K562 (cell line): Measurements from ENCODE around the gene TTLL11.

Source experiments
- HDAC6 ChIP-seq: IDR thresholded peaks from 2 replicates; pipeline ENCODE4 v1.6.1; 2012; ENCODE audit warnings: low read depth, mild to moderate bottlenecking, control low read depth, inconsistent platforms, low read length, moderate library complexity
- KDM5B ChIP-seq: fragments of 200-600 bp; sonication (generic); IDR thresholded peaks from 2 replicates; pipeline ENCODE4 v1.6.1; 2012; ENCODE audit warnings: low read depth, mild to moderate bottlenecking, moderate library complexity, low read length, control low read depth, inconsistent platforms; ENCODE audit not compliant: insufficient replicate concordance
- PATZ1 ChIP-seq: fragments of 250-450 bp; sonication (Bioruptor Pico); IDR thresholded peaks from 2 replicates; pipeline ENCODE4 v1.5.0; 2020; ENCODE audit warnings: mild to moderate bottlenecking, borderline replicate concordance
- PRPF4 ChIP-seq: fragments of 200-400 bp; formaldehyde crosslinking; IDR thresholded peaks from one replicate; pipeline ENCODE4 v1.6.1; 2017; ENCODE audit warnings: low read length, low read depth, mild to moderate bottlenecking; ENCODE audit not compliant: insufficient read depth, poor library complexity, severe bottlenecking
- RFX5 ChIP-seq: IDR thresholded peaks from 2 replicates; pipeline ENCODE4 v1.6.1; 2011; ENCODE audit warnings: low read depth, mild to moderate bottlenecking, improper control_type of control experiment, low read length
- SMC3 ChIP-seq: conservative IDR thresholded peaks from 2 replicates; pipeline ENCODE4 v1.6.1; 2011; ENCODE audit warnings: low read depth, low read length, improper control_type of control experiment; ENCODE audit not compliant: insufficient read depth
- SRSF9 ChIP-seq: fragments of 200-400 bp; formaldehyde crosslinking; IDR thresholded peaks from 2 replicates; pipeline ENCODE4 v1.6.1; 2017; ENCODE audit warnings: low read depth, low read length, borderline replicate concordance
- USF2 ChIP-seq: sonication (generic); formaldehyde crosslinking; IDR thresholded peaks from 2 replicates; pipeline ENCODE4 v1.5.0; 2020; ENCODE audit warnings: missing genetic modification reagents
- ZBTB9 ChIP-seq: fragments of 450-650 bp; formaldehyde crosslinking; IDR thresholded peaks from 2 replicates; pipeline ENCODE4 v1.4.0; 2020; ENCODE audit warnings: mild to moderate bottlenecking, moderate library complexity
- ZFP91 ChIP-seq: sonication (generic); formaldehyde crosslinking; IDR thresholded peaks from 2 replicates; pipeline ENCODE4 v1.8.0; 2022; ENCODE audit warnings: mild to moderate bottlenecking, missing genetic modification reagents
- TF ChIP-seq, protein P1 (sequence below): IDR thresholded peaks from 2 replicates; pipeline ENCODE4 v1.6.1; 2012; ENCODE audit warnings: low read depth, low read length, improper control_type of control experiment, borderline replicate concordance
- TF ChIP-seq, protein P2 (sequence below), 3 experiments: IDR thresholded peaks in 2 of 3; conservative IDR thresholded peaks in 1 of 3; 2 replicates each; pipeline ENCODE4 v1.5.1; 2011 to 2012; ENCODE audit warnings: low read length in 3 of 3, mild to moderate bottlenecking in 3 of 3, control low read depth in 2 of 3, improper control_type of control experiment in 1 of 3, inconsistent platforms in 1 of 3, low read depth in 1 of 3, mixed read lengths in 1 of 3, moderate library complexity in 1 of 3; ENCODE audit not compliant: insufficient read depth in 2 of 3

DNA sequence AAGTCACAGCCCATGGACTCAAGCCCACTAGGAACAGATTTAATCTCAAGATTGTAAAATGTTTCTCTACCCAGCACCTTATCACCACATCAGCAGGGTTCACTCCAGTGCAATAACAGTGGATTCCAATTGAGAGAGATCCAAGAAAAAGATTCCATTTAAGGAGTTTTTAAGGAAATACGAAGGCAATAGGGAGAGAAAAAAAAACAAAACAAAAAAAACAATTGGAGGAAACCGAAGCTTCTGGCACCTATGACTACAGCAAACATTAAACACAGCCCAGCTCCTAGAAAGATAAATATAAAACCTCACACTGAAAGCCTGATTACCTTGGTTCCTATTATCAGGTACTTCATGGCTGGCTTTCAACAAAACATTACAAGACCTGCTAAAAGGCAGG, 249.0 kb downstream of the TTLL11 start:
- TF ChIP-seq USF2 (CRISPR knock-in tag) (no peak), ZFP91 (no peak), RFX5 (no peak), SMC3 (no peak), ZBTB9 (no peak), KDM5B (no peak), SRSF9 (no peak), PATZ1 (CRISPR knock-in tag) (no peak), PRPF4 (no peak), HDAC6 (no peak)
- TF ChIP-seq, protein P1, sequence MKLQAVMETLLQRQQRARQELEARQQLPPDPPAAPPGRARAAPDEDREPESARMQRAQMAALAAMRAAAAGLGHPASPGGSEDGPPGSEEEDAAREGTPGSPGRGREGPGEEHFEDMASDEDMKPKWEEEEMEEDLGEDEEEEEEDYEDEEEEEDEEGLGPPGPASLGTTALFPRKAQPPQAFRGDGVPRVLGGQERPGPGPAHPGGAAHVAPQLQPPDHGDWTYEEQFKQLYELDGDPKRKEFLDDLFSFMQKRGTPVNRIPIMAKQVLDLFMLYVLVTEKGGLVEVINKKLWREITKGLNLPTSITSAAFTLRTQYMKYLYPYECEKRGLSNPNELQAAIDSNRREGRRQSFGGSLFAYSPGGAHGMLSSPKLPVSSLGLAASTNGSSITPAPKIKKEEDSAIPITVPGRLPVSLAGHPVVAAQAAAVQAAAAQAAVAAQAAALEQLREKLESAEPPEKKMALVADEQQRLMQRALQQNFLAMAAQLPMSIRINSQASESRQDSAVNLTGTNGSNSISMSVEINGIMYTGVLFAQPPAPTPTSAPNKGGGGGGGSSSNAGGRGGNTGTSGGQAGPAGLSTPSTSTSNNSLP, result no peak
- TF ChIP-seq, protein P2, sequence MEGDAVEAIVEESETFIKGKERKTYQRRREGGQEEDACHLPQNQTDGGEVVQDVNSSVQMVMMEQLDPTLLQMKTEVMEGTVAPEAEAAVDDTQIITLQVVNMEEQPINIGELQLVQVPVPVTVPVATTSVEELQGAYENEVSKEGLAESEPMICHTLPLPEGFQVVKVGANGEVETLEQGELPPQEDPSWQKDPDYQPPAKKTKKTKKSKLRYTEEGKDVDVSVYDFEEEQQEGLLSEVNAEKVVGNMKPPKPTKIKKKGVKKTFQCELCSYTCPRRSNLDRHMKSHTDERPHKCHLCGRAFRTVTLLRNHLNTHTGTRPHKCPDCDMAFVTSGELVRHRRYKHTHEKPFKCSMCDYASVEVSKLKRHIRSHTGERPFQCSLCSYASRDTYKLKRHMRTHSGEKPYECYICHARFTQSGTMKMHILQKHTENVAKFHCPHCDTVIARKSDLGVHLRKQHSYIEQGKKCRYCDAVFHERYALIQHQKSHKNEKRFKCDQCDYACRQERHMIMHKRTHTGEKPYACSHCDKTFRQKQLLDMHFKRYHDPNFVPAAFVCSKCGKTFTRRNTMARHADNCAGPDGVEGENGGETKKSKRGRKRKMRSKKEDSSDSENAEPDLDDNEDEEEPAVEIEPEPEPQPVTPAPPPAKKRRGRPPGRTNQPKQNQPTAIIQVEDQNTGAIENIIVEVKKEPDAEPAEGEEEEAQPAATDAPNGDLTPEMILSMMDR (IDR thresholded peaks at IDR 0.05 in 2 of 3, conservative IDR thresholded peaks at IDR 0.05 in 1 of 3; ENCODE audit: insufficient read depth in 2 of 3, low read depth in 1 of 3, low read length in 3 of 3), result no peak
